PC-3 (cell line): ENCODE data around the gene DHX57. TPM values are rescaled to one million over a fixed set of nuclear protein-coding genes. Genes with fewer than 3 reads are reported as not detected.
"Not testable (repeated sequence)": the region's sequence is repeated elsewhere in the genome, so short reads cannot be mapped to it uniquely, and the experiment has no call there.

Experiments
- ATAC-seq: fragments of 200-7000 bp; cut with Tn5 transposase; 2 replicates; pipeline ENCODE4 v1.9.1; 2020; ENCODE audit warnings: mild to moderate bottlenecking, moderate library complexity
- BruUV-seq: library from RNA; stranded (reverse); fragments of 400-500 nt; replicated peaks from 2 replicates; lab custom pipeline; 2021; lab: Mats Ljungman, UMichigan
- CTCF ChIA-PET: fragments of 300-600 bp; sonication (Branson Sonifier 250); formaldehyde crosslinking; loops from one replicate; lab custom pipeline; 2022; ENCODE audit warnings: antibody characterized with exemption; lab: Charles Lee
- POLR2A ChIA-PET: fragments of 300-600 bp; sonication (Branson Sonifier 250); formaldehyde crosslinking; loops from one replicate; lab custom pipeline; 2022; ENCODE audit warnings: antibody characterized with exemption; ENCODE audit not compliant: unreplicated experiment; lab: Charles Lee
- DNase-seq: peaks from one replicate; pipeline ENCODE4 v3.0.0-alpha.2; 2015
- H2AFZ ChIP-seq: fragments of 300-600 bp; sonication (generic); 2 replicates; pipeline ENCODE4 v1.6.0; 2016; ENCODE audit warnings: antibody characterized with exemption, low read length
- H3F3A ChIP-seq: fragments of 300-600 bp; sonication (generic); one replicate; pipeline ENCODE4 v1.6.0; 2017; ENCODE audit warnings: antibody characterized with exemption, low read length, control low read depth, mild to moderate bottlenecking; ENCODE audit not compliant: unreplicated experiment
- H3K27ac ChIP-seq: fragments of 300-600 bp; sonication (generic); 2 replicates; pipeline ENCODE4 v1.5.1; 2016; ENCODE audit warnings: mild to moderate bottlenecking, low read length
- H3K27me3 ChIP-seq: fragments of 300-600 bp; sonication (generic); 2 replicates; pipeline ENCODE4 v1.6.1; 2016; ENCODE audit warnings: low read length, mixed read lengths
- H3K36me3 ChIP-seq: fragments of 300-600 bp; sonication (generic); 2 replicates; pipeline ENCODE4 v1.6.1; 2016; ENCODE audit warnings: low read depth, mixed run types, low read length, mixed read lengths
- H3K4me1 ChIP-seq: fragments of 300-600 bp; sonication (generic); 2 replicates; pipeline ENCODE4 v1.5.1; 2016; ENCODE audit warnings: low read length; ENCODE audit not compliant: insufficient read depth
- H3K4me2 ChIP-seq: fragments of 300-600 bp; sonication (generic); 2 replicates; pipeline ENCODE4 v1.6.0; 2016; ENCODE audit warnings: low read length
- H3K4me3 ChIP-seq: fragments of 300-600 bp; sonication (generic); 2 replicates; pipeline ENCODE4 v1.5.1; 2016; ENCODE audit warnings: mild to moderate bottlenecking, low read length, mixed read lengths
- H3K79me2 ChIP-seq: fragments of 300-600 bp; sonication (generic); 2 replicates; pipeline ENCODE4 v1.6.1; 2017; ENCODE audit warnings: low read length, mixed read lengths
- H3K9ac ChIP-seq: fragments of 300-600 bp; sonication (generic); 2 replicates; pipeline ENCODE4 v1.6.0; 2016; ENCODE audit warnings: mild to moderate bottlenecking, low read length
- H3K9me2 ChIP-seq: fragments of 300-600 bp; sonication (generic); replicated peaks from 2 replicates; pipeline ENCODE4 v1.6.1; 2016; ENCODE audit warnings: mixed run types, low read length, mixed read lengths
- H3K9me3 ChIP-seq: fragments of 300-600 bp; sonication (generic); 2 replicates; pipeline ENCODE4 v1.6.1; 2016; ENCODE audit warnings: low read length, mixed read lengths
- H4K20me1 ChIP-seq: fragments of 300-600 bp; sonication (generic); 2 replicates; pipeline ENCODE4 v1.6.1; 2016; ENCODE audit warnings: low read length, mixed read lengths
- CTCF ChIP-seq: fragments of 300-600 bp; sonication (generic); conservative IDR thresholded peaks from 2 replicates; pipeline ENCODE4 v1.5.1; 2017; ENCODE audit warnings: antibody characterized with exemption, low read depth, mild to moderate bottlenecking, low read length
- EZH2 ChIP-seq: fragments of 300-600 bp; sonication (generic); IDR thresholded peaks from one replicate; pipeline ENCODE4 v1.6.1; 2017; ENCODE audit warnings: antibody characterized with exemption, mild to moderate bottlenecking, low read length; ENCODE audit not compliant: unreplicated experiment
- EZH2phosphoT487 ChIP-seq: fragments of 300-600 bp; sonication (generic); IDR thresholded peaks from 2 replicates; pipeline ENCODE4 v1.6.1; 2018; ENCODE audit warnings: mild to moderate bottlenecking, antibody characterized with exemption, low read length, borderline replicate concordance
- intact Hi-C: fragments of 100-400 bp; cut with micrococcal nuclease; formaldehyde crosslinking; loops from 2 replicates; pipeline ENCODE4 v1.9.0; 2023
- total RNA-seq: library from RNA; depleted of rRNA; stranded (reverse); fragments of >200 nt; gene quantifications from 2 replicates; pipeline ENCODE4 v1.2.3, GENCODE V29; 2014

The DHX57 gene
- total RNA-seq, 1 experiment from 2014 or later = 17.5 TPM

- BruUV-seq = no TSS peak
- Histone ChIP-seq H3K4me3 (no peak overlapping the region), H2AFZ (no peak overlapping the region), H3K4me2 (no peak overlapping the region), H3K4me1 (no peaks in the 10 kb centered on the region), H3K9me2 (no peaks in the 10 kb centered on the region), H3K36me3 (peaks cover 3% of the 10 kb centered on the region; the same call in 1 of the 2 replicates), H3K9me3 (no peaks in the 10 kb centered on the region), H3K9ac (no peak overlapping the region), H3K27me3 (no peaks in the 10 kb centered on the region), H3K27ac (no peak overlapping the region), H3F3A (no peaks in the 10 kb centered on the region), H4K20me1 (no peaks in the 10 kb centered on the region), H3K79me2 (no peaks in the 10 kb centered on the region)
- TF ChIP-seq EZH2 (no peak), EZH2phosphoT487 (no peak), CTCF (no peak)
- ChIA-PET CTCF (no interaction called here), POLR2A (no interaction called here)
- DNase-seq = no peak
- no peak for ATAC-seq
- intact Hi-C loops = no loop called here
These were observed 78.5 kb downstream of the DHX57 start for GRCh38 chr2:38797250-38797676.

GRCh38 chr2:38795016-38795415 is 80.7 kb downstream of the DHX57 start:
- H3K9me2 ChIP-seq, H3K79me2 ChIP-seq, H3K4me3 ChIP-seq, H2AFZ ChIP-seq, H3K9ac ChIP-seq, ATAC-seq, CTCF ChIA-PET, H3K27me3 ChIP-seq, H3K9me3 ChIP-seq, H3K4me1 ChIP-seq, H3K27ac ChIP-seq, H3K4me2 ChIP-seq, intact Hi-C loops, H3F3A ChIP-seq, POLR2A ChIA-PET, DNase-seq, BruUV-seq, H3K36me3 ChIP-seq, H4K20me1 ChIP-seq: not testable (repeated sequence)

- H3K9ac ChIP-seq = no peak overlapping the region
- H3K27ac ChIP-seq = no peak overlapping the region
- H2AFZ ChIP-seq = no peak overlapping the region
- no peaks in the 10 kb centered on the region for H3F3A ChIP-seq
- H3K4me3 ChIP-seq = no peak overlapping the region
- H3K4me1 ChIP-seq = no peaks in the 10 kb centered on the region
- TSS peak; percentile 35 for BruUV-seq
- no peaks in the 10 kb centered on the region for H3K9me3 ChIP-seq
- no peaks in the 10 kb centered on the region for H4K20me1 ChIP-seq
- ChIA-PET CTCF (no interaction called here), POLR2A (no interaction called here)
- H3K27me3 ChIP-seq = no peaks in the 10 kb centered on the region
- peaks cover 3% of the 10 kb centered on the region; the same call in 1 of the 2 replicates for H3K36me3 ChIP-seq
- no peaks in the 10 kb centered on the region for H3K9me2 ChIP-seq
- intact Hi-C loops = no loop called here
- TF ChIP-seq CTCF (no peak), EZH2phosphoT487 (no peak), EZH2 (no peak)
- ATAC-seq (no peak), DNase-seq (no peak)
- no peaks in the 10 kb centered on the region for H3K79me2 ChIP-seq
- no peak overlapping the region for H3K4me2 ChIP-seq
These were observed 81.3 kb downstream of the DHX57 start for GRCh38 chr2:38794235-38794946.
